Ascending aorta (tissue), 2 donors: ENCODE measurements around the gene RPL10. TPM values are rescaled to one million over a fixed set of nuclear protein-coding genes. Genes with fewer than 3 reads are reported as not detected.

Source experiments
- DNase-seq, 2 donors: peaks; one replicate each; pipeline ENCODE4 v3.0.0-alpha.2; 2019; ENCODE audit warnings: low spot score in 2 of 2
- H3K27ac ChIP-seq, 2 donors: fragments of 200-600 bp; sonication (generic); one replicate each; pipeline ENCODE4 v1.5.1; 2016 to 2017; ENCODE audit warnings: mild to moderate bottlenecking in 1 of 2
- H3K27me3 ChIP-seq: fragments of 200-600 bp; sonication (generic); one replicate; pipeline ENCODE4 v1.5.1; 2017
- H3K36me3 ChIP-seq, 2 donors: fragments of 200-600 bp; sonication (generic); one replicate each; pipeline ENCODE4 v1.5.1; 2016
- H3K4me1 ChIP-seq, 2 donors: fragments of 200-600 bp; sonication (generic); one replicate each; pipeline ENCODE4 v1.5.1; 2016 to 2017; ENCODE audit warnings: mild to moderate bottlenecking in 1 of 2
- H3K4me3 ChIP-seq, 2 donors: fragments of 200-600 bp; sonication (generic); one replicate each; pipeline ENCODE4 v1.5.1; 2016 to 2017; ENCODE audit warnings: mild to moderate bottlenecking in 1 of 2
- H3K9me3 ChIP-seq, 2 donors: fragments of 200-600 bp; sonication (generic); one replicate each; pipeline ENCODE4 v1.5.1; 2016
- intact Hi-C: fragments of 100-400 bp; cut with DNase I; formaldehyde crosslinking; loops from one replicate; pipeline ENCODE4 v1.15.1; 2023
- total RNA-seq: library from RNA; depleted of rRNA; stranded (reverse); fragments of >200 nt; gene quantifications from one replicate; pipeline ENCODE4 v1.1.0, GENCODE V29; 2016
- TF ChIP-seq, protein P1 (sequence below), 3 experiments: fragments of 200-600 bp in 2 of 3; fragments of 450-650 bp in 1 of 3; sonication (generic) in 2 of 3; IDR thresholded peaks; one replicate each; pipeline ENCODE4 v1.5.1; 2016 to 2019; ENCODE audit warnings: antibody characterized with exemption in 3 of 3, mild to moderate bottlenecking in 1 of 3, moderate library complexity in 1 of 3

RPL10 gene
- total RNA-seq, 1 donor from 2014 or later, result 4,298 TPM

DNA sequence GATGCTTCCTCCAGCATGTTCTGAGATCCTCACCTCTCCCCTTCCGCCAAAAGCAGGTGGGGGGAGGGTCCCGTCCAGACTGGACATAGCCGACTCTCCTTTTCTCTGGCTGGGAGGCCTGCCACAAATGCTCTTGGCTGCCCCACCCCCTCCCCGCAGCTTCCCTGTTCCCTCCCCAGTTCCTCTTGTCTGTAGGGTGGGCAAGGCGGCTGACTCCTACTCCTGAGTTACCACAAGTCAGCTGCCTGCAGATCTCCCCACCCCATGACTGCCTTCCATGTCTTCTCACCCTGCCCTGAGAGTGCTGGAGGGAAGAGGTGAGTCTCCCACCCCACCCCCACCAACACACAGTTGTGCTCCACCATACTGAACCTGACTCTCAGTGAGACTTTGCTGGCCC lies 33.2 kb downstream of the RPL10 start:
- Histone ChIP-seq H3K27ac (no peak overlapping the region), H3K4me1 (peaks cover 4 to 8% of the 10 kb centered on the region in 2 donors), H3K27me3 (no peaks in the 10 kb centered on the region), H3K4me3 (no peak overlapping the region), H3K9me3 (no peaks in the 10 kb centered on the region), H3K36me3 (peaks cover 11 to 12% of the 10 kb centered on the region in 2 donors)
- peak in 1 of 2 donors; percentile 28 for DNase-seq
- TF ChIP-seq, protein P1, sequence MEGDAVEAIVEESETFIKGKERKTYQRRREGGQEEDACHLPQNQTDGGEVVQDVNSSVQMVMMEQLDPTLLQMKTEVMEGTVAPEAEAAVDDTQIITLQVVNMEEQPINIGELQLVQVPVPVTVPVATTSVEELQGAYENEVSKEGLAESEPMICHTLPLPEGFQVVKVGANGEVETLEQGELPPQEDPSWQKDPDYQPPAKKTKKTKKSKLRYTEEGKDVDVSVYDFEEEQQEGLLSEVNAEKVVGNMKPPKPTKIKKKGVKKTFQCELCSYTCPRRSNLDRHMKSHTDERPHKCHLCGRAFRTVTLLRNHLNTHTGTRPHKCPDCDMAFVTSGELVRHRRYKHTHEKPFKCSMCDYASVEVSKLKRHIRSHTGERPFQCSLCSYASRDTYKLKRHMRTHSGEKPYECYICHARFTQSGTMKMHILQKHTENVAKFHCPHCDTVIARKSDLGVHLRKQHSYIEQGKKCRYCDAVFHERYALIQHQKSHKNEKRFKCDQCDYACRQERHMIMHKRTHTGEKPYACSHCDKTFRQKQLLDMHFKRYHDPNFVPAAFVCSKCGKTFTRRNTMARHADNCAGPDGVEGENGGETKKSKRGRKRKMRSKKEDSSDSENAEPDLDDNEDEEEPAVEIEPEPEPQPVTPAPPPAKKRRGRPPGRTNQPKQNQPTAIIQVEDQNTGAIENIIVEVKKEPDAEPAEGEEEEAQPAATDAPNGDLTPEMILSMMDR (IDR thresholded peaks at IDR 0.05), result no peak
- intact Hi-C loops, result no loop called here

DNA sequence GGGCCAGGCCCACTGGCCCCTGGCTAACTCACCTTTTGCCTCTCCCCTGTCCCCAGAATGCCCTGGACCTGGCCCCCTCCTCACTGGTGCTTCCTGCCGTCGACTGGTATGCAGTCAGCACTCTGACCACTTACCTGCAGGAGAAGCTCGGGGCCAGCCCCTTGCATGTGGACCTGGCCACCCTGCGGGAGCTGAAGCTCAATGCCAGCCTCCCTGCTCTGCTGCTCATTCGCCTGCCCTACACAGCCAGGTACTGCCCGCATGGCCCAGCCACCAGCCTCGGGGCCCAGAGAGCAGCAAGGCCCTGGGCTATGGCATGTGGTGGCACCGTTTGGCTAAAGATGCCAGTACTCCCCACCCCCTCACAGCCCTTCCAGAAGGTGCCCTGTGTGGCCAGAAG lies 34.0 kb downstream of the RPL10 start:
- H3K4me1 ChIP-seq, result peaks cover 5 to 8% of the 10 kb centered on the region in 2 donors
- no peak for DNase-seq
- TF ChIP-seq, protein P1 (IDR thresholded peaks at IDR 0.05), result no peak
- no peaks in the 10 kb centered on the region for H3K9me3 ChIP-seq
- no peak overlapping the region for H3K27ac ChIP-seq
- no peaks in the 10 kb centered on the region for H3K27me3 ChIP-seq
- H3K36me3 ChIP-seq, result peaks cover 11 to 12% of the 10 kb centered on the region in 2 donors
- intact Hi-C loops, result no loop called here
- no peak overlapping the region for H3K4me3 ChIP-seq

DNA sequence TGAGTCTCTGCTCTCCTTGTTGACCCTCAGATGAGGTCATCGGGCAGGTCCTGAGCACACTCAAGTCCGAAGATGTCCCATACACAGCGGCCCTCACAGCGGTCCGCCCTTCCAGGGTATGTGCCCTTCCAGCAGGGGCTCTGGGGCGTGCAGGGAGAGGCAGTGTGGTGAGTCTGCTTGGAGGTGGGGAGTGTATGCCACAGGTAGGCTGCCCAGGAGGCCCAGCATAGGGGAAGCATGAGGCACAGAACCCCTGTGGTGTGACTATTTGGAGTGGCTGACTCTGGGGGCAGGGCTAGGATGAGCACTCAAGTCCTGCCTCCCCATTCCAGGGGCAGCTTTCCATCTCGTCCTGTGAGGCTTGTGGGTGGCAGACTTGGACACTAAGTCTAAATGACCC lies 35.4 kb downstream of the RPL10 start:
- peaks cover 11 to 12% of the 10 kb centered on the region in 2 donors for H3K36me3 ChIP-seq
- TF ChIP-seq, protein P1 (IDR thresholded peaks at IDR 0.05), result no peak
- no peak for DNase-seq
- no peak overlapping the region for H3K27ac ChIP-seq
- intact Hi-C loops, result no loop called here
- H3K4me1 ChIP-seq, result peaks cover 3 to 9% of the 10 kb centered on the region in 2 donors
- no peaks in the 10 kb centered on the region for H3K27me3 ChIP-seq
- no peak overlapping the region for H3K4me3 ChIP-seq
- H3K9me3 ChIP-seq, result no peaks in the 10 kb centered on the region

DNA sequence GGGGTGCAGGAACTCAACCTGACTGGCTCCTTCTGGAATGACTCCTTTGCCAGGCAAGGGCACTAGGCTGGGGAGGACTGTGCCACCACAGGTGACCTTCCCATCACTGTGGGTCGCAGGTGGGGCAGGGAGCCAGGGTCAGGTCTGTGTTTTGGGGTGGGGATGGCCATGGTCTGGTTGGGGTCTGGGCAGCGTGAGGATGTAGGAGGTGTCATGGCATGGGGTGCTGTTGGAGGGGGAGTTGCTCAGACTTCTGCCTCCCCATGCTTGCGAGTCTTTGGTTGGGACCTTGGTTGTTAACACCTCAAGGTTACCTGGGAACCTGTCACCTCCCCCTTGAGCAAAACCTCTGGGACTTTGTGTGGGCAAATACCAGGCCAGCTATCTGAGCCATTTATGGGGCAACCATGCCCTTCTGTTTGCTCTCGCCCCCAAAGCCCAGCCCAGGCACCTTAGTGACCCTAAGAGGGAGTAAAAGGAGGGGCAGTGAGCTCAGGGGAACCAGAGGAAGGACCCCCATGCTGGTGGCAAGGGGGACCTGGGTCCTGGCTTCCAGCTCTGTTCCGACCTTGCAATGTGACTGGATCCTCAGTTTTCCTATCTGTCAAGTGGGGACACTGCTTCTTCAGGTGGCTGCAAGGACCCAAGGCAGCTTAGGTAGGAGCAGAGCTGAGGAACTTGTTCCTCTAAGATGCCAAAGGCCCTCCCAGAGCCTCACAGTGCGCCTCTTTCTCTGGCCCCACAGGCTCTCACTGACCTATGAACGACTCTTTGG lies 36.4 kb downstream of the RPL10 start:
- TF ChIP-seq, protein P1 (IDR thresholded peaks at IDR 0.05), result no peak
- Histone ChIP-seq H3K36me3 (peaks cover 13 to 15% of the 10 kb centered on the region in 2 donors), H3K4me3 (no peak overlapping the region), H3K4me1 (peaks cover 3 to 12% of the 10 kb centered on the region in 2 donors), H3K27ac (no peak overlapping the region), H3K27me3 (no peaks in the 10 kb centered on the region), H3K9me3 (no peaks in the 10 kb centered on the region)
- intact Hi-C loops, result no loop called here
- no peak for DNase-seq

DNA sequence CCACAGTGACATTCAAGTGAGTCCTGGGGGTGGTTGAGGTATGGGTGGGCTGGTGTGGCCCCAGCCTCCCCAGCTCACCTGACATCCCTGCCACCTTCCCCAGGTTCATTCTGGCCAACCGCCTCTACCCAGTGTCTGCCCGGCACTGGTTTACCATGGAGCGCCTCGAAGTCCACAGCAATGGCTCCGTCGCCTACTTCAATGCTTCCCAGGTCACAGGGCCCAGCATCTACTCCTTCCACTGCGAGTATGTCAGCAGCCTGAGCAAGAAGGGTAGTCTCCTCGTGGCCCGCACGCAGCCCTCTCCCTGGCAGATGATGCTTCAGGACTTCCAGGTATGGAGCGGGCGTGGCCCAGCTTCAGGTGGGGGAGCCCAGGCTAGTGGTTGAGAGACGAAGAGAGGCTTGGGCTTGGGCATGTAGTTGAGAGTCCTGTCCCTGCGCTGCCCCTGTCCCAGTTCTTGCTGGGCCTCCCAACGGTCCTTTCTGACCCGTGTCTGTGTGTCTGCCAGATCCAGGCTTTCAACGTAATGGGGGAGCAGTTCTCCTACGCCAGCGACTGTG lies 37.1 kb downstream of the RPL10 start:
- Histone ChIP-seq H3K9me3 (no peaks in the 10 kb centered on the region), H3K36me3 (peaks cover 16 to 20% of the 10 kb centered on the region in 2 donors), H3K4me1 (peaks cover 3 to 8% of the 10 kb centered on the region in 2 donors), H3K27me3 (no peaks in the 10 kb centered on the region), H3K27ac (no peak overlapping the region), H3K4me3 (no peak overlapping the region)
- intact Hi-C loops, result no loop called here
- TF ChIP-seq, protein P1 (IDR thresholded peaks at IDR 0.05), result no peak
- no peak for DNase-seq
